UCSD-AML1 (cell line): ENCODE results near the gene PCDHGC3.

Source experiments
- DNase-seq: peaks from one replicate; lab custom pipeline; 2025; ENCODE audit not compliant: unreplicated experiment; lab: John Stamatoyannopoulos, UW

Gene PCDHGC3

DNA sequence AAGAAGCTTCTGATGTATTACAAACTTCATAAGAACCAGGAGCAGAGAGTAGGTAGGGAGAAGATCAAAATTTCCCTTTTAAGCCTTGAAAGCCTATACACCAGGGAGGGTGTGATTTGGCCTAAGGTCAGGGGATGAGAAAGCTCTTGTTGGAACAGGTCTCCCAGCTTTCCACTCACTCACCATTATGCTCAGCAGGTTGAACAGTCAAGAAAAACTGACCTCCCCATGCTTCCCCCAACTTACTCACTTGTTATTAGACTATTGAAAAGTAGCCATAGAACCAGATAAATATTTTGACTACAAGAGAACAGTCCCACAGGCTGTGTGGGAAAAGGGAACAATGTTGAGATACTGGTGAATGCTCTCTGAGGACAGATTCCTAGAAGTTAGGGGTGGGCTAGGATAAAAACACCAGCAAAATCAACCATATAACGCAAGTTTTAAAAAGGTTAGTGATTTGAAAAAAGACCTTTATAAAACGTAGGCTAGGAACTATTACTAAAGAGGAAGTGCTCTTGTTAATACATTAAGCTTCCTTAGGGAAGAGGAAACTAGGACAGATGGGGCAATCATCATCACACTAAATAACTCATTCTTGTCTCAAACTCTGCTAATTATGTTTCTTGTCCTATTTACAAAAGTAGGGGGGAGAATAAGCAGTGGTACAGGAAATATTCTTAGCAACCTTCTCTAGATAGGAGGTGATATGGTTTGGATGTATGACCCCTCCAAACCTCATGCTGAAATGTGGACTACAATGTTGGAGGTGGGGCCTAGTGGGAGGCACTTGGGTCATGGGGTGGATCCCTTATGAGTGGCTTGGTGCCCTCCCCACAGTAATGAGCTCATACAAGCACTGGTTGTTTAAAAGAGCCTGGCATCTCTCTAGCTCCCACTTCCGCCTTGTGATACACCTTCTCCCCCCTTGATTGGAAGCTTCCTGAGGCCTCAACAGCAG is 44.1 kb downstream of the PCDHGC3 start:
- DNase-seq = no peak

DNA sequence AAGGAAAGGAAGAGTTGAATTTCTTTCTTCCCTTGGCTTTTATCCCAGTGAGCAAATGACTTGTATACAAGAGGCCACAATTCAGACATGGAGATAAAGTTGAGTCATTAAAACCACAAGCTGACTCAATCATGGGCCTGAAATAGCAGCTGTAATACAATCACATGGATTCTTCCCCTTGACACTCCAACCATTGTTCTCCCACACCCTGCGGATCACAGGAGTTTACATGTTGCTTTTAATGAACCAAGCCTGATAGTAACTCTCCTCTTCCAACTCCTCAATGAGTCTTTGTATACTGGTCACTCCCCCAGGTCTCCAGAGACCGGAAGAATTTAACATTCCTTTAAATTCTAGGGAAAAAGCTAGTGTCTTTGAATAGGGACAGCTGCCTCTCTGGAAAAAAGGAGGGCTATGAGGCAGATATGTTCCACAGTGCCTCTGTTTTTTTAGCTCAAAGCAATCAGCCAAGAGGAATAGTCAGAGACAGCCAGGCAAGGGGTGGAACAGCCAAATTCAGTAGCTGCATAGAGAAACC is 45.5 kb downstream of the PCDHGC3 start:
- DNase-seq = no peak

DNA sequence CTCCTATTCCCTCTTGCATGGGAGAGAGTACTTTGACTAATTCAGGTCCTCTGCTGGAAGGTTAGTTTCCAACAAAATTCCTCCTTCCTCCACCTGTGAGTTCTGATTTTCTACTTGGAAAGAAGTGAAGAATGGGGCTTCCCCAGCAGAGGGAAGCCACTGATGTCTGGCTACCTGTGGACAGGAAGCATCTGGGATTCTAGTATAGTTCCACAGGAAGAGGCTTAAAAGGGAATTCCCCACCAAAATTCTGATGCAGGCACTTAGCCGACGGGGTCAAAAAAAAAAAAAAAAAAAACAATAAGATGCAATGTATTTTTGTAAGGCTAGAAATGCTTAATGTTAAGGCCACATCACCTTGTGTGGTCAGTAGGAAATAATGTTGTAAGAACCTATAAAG is 46.5 kb downstream of the PCDHGC3 start:
- no peak for DNase-seq

DNA sequence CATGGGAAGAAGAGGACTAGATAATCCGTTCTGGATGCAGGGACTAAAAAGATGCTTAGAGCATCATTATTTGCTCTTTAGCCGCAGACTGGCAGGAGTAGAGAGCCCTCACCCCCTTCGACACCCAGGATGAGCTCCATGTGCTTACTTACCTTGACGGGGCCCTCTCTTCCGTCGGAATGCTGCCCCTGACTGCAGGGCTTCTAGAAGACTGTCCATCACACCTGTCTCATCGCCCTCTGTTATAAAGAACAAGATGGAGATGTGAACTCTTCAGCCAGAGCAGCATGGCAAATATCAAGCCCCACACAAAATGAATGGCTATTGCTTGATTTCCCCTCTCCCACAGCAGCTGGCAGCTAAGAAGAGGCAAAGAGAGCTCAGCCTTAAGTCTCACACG is 48.2 kb downstream of the PCDHGC3 start:
- no peak for DNase-seq

DNA sequence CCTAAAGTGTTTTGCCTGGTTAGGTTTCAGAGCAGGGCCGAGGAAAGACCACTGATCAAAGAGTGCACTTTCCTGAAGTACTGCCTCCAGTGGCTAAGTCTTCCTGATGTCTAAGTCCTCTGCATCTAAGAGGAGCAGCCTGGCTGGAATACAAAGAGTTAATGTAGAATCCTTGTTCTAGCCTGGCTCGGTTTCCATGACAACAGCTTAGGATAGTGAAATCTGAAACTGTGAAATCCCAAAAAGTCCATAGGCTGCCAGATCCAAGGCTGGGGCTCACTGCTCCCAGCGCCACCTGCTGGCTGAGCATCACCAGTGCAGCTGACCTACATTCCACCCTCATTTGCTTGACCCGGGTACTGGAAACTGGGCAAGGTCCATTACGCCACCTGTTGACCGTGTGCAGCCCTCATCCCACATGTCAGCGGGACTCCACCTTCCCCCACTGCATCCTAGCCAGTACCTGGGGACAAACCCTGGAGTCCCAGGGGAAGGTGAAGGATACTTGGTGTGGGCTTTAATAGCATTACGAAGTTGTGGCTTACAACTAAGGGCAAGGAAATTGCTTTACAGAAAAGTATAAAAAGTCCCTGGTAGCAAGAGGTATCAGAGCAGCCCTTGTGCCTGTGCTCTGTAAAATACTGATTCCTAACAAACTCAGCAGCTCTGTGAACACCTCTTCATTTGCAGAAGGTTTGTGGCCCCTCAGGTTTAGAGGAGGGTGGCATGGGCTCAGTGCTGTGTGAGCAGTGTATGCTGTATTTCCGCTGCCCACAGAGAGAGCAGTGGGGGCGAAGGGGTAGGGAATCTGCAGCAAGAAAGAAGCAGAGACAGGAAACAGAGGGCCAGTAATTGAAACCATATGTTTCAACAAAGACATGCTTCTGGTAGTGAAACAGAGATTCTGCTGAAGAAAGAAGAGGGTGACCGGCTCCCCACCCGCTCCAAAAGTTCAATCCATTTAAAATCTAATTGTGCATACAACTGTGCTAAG is 49.1 kb downstream of the PCDHGC3 start:
- peak; percentile 66 for DNase-seq

DNA sequence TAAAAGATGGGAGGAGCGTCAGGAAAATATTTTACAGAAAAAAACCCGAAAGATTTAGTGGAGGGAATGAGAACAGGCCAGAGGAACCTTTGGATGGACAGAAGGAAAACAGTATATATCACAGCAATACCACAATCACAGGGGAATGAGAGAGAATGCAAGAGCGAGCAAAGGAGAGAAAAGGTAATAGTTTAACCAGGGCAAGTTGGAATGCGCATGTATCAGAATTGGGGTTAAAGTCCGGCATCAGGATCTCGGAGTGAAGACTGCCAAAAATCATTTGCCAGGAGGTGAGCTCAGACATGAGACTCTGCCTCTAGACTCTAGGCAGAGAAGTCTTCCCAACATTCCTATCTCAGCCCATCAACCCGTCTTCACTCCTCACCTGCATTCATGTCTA is 49.9 kb downstream of the PCDHGC3 start:
- DNase-seq = no peak

DNA sequence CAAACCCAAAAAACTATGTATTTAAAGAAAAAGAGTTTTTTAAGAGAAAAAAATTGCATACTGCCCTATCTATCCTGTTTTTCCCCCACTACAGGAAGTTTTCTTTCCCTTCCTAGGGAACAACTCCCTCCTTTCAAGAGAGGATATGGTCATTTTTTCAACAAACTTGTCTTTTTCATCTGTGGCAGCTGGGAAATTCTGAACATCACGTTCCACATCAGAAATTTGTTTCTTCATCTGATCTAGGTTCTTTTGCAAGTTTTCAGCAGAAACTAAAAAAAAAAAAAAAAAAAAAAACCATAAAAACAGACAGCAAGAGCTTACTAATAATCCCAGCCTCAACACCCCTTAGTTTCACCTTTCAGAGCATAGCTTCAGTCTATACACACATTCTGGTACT is 51.7 kb downstream of the PCDHGC3 start:
- DNase-seq = no peak
